ENCODE data around the gene GRSF1. TPM values are rescaled to one million over a fixed set of nuclear protein-coding genes. Genes with fewer than 3 reads are reported as not detected.

Gene GRSF1
- polyA plus RNA-seq, 1 of the 3 experiments (the other 2 are of a cell fraction), result 44.2 TPM

DNA sequence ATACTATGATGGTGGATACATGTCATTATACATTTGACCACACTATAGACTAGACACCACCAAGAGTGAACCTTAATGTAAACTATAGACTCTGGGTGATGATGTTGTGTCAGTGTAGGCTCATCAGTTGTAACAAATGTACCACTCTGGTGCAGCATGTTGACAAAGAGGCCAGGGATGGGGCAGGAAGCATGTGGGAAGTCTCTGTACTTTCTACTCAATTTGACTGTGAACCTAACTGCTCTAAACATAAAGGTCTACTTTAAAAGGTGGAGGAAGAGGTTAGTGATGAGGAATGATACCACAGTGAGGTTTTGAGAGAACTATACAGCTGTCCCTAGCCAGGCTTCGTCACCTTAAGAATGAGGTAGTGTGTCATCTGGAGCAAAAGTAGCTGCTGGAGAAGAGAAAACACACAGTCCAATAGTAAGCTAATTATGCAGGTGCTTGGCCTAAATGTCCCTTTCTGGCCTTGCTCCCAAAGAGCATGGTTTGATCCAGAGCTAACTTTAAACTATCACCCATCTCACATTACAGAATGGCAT, 38.4 kb downstream of the GRSF1 start:
- no peaks in the 10 kb centered on the region for H3K9me3 ChIP-seq

GRCh38 chr4:70793626-70794025, 46.1 kb downstream of the GRSF1 start:
- CTCF ChIA-PET, result interaction anchor here (1.0 kb wide), 1 partner anchor 58 kb away, joined by 3 read pairs; no protein-coding TSS in a partner anchor
- Histone ChIP-seq H3K9ac (no peak overlapping the region), H3K36me3 (replicated peaks in 1 of 2; ENCODE audit: control insufficient read depth in 1 of 2, insufficient read depth in 2 of 2, low read length in 1 of 2) (peaks cover 73 to 75% of the 10 kb centered on the region in 2 experiments)

More for the DNA sequence above, 38.4 kb downstream of the GRSF1 start:
- no peak overlapping the region for H3K27ac ChIP-seq (ENCODE audit: low read depth in 2 of 2, low read length in 1 of 2)
- H3K79me2 ChIP-seq (ENCODE audit: insufficient read depth), result no peaks in the 10 kb centered on the region
- TF ChIP-seq NFIC (IDR thresholded peaks at IDR 0.05; ENCODE audit: borderline replicate concordance) (no peak), SMC3 (IDR thresholded peaks at IDR 0.05; ENCODE audit: low read depth, low read length) (no peak), TAF1 (IDR thresholded peaks at IDR 0.05; ENCODE audit: borderline replicate concordance, low read depth, low read length) (no peak), JUND (IDR thresholded peaks at IDR 0.05) (no peak), ZBTB33 (IDR thresholded peaks at IDR 0.05; ENCODE audit: borderline replicate concordance, low read depth) (no peak)
- H3K4me2 ChIP-seq, result no peak overlapping the region
- no peaks in the 10 kb centered on the region for H3K9me2 ChIP-seq
- H4K20me1 ChIP-seq (ENCODE audit: insufficient read depth), result no peaks in the 10 kb centered on the region
- POLR2A ChIA-PET, result no interaction called here
- no peak for DNase-seq
- H3K27me3 ChIP-seq (ENCODE audit: insufficient read depth), result no peaks in the 10 kb centered on the region
- peaks cover 32 to 55% of the 10 kb centered on the region in 2 experiments for H3K36me3 ChIP-seq (replicated peaks in 1 of 2; ENCODE audit: control insufficient read depth in 1 of 2, insufficient read depth in 2 of 2, low read length in 1 of 2)
- WGBS (ENCODE audit: low lambda C conversion rate), result 95% methylated on average over 1 of the region's 1 CpG
- H3F3A ChIP-seq (replicated peaks; ENCODE audit: insufficient read depth), result no peaks in the 10 kb centered on the region
- no peak overlapping the region for H3K4me3 ChIP-seq (ENCODE audit: low read depth in 2 of 2, low read length in 1 of 2)
- CTCF ChIA-PET, result no interaction called here
- H2AFZ ChIP-seq (ENCODE audit: low read depth), result no peak overlapping the region
- H3K9ac ChIP-seq, result no peak overlapping the region
- H3K4me1 ChIP-seq (ENCODE audit: control insufficient read depth in 1 of 2, insufficient read depth in 2 of 2, low read depth in 1 of 2, low read length in 1 of 2), result no peaks in the 10 kb centered on the region

More at GRCh38 chr4:70793626-70794025, 46.1 kb downstream of the GRSF1 start:
- Histone ChIP-seq H3K27me3 (ENCODE audit: insufficient read depth) (no peaks in the 10 kb centered on the region), H3K4me1 (ENCODE audit: control insufficient read depth in 1 of 2, insufficient read depth in 2 of 2, low read depth in 1 of 2, low read length in 1 of 2) (no peaks in the 10 kb centered on the region; a peak in 1 of 4 replicates), H2AFZ (ENCODE audit: low read depth) (no peak overlapping the region), H3F3A (replicated peaks; ENCODE audit: insufficient read depth) (no peaks in the 10 kb centered on the region), H3K4me2 (no peak overlapping the region), H3K27ac (ENCODE audit: low read depth in 2 of 2, low read length in 1 of 2) (no peak overlapping the region), H3K9me3 (no peaks in the 10 kb centered on the region), H3K9me2 (no peaks in the 10 kb centered on the region), H4K20me1 (ENCODE audit: insufficient read depth) (no peaks in the 10 kb centered on the region), H3K4me3 (ENCODE audit: low read depth in 2 of 2, low read length in 1 of 2) (no peak overlapping the region), H3K79me2 (ENCODE audit: insufficient read depth) (no peaks in the 10 kb centered on the region; the same call in 1 of the 2 replicates)
- POLR2A ChIA-PET, result no interaction called here
- 96% methylated on average over 6 of the region's 6 CpGs for WGBS (ENCODE audit: low lambda C conversion rate)
- no peak for DNase-seq
- no peak for TF ChIP-seq JUND (IDR thresholded peaks at IDR 0.05)
- no peak for TF ChIP-seq EZH2phosphoT487 (IDR thresholded peaks at IDR 0.05; ENCODE audit: borderline replicate concordance, low read depth)
- no peak for TF ChIP-seq USF2 (IDR thresholded peaks at IDR 0.05; ENCODE audit: borderline replicate concordance, low read depth, low read length)
- TF ChIP-seq NFIC (IDR thresholded peaks at IDR 0.05; ENCODE audit: borderline replicate concordance), result no peak
- no peak for TF ChIP-seq RAD21 (IDR thresholded peaks at IDR 0.05; ENCODE audit: low read length)
- no peak for TF ChIP-seq RXRA (IDR thresholded peaks at IDR 0.05; ENCODE audit: borderline replicate concordance, low read depth)
- TF ChIP-seq FOXM1 (IDR thresholded peaks at IDR 0.05; ENCODE audit: low read depth), result no peak
- TF ChIP-seq FOSL2 (IDR thresholded peaks at IDR 0.05; ENCODE audit: borderline replicate concordance, low read depth), result no peak
- no peak for TF ChIP-seq SMC3 (IDR thresholded peaks at IDR 0.05; ENCODE audit: low read depth, low read length)
- TF ChIP-seq, protein P1, sequence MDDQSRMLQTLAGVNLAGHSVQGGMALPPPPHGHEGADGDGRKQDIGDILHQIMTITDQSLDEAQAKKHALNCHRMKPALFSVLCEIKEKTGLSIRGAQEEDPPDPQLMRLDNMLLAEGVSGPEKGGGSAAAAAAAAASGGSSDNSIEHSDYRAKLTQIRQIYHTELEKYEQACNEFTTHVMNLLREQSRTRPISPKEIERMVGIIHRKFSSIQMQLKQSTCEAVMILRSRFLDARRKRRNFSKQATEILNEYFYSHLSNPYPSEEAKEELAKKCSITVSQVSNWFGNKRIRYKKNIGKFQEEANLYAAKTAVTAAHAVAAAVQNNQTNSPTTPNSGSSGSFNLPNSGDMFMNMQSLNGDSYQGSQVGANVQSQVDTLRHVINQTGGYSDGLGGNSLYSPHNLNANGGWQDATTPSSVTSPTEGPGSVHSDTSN (IDR thresholded peaks at IDR 0.05), result no peak
- TF ChIP-seq MEF2A (IDR thresholded peaks at IDR 0.05; ENCODE audit: borderline replicate concordance, low read depth), result no peak
- TF ChIP-seq GABPA (IDR thresholded peaks at IDR 0.05; ENCODE audit: low read depth), result no peak
- TF ChIP-seq TAF1 (IDR thresholded peaks at IDR 0.05; ENCODE audit: borderline replicate concordance, low read depth, low read length), result no peak
- no peak for TF ChIP-seq FOXJ3 (CRISPR knock-in tag; IDR thresholded peaks at IDR 0.05)
- TF ChIP-seq, protein P2, sequence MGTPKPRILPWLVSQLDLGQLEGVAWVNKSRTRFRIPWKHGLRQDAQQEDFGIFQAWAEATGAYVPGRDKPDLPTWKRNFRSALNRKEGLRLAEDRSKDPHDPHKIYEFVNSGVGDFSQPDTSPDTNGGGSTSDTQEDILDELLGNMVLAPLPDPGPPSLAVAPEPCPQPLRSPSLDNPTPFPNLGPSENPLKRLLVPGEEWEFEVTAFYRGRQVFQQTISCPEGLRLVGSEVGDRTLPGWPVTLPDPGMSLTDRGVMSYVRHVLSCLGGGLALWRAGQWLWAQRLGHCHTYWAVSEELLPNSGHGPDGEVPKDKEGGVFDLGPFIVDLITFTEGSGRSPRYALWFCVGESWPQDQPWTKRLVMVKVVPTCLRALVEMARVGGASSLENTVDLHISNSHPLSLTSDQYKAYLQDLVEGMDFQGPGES (IDR thresholded peaks at IDR 0.05; ENCODE audit: low read depth, low read length), result no peak

Data from SK-N-SH (cell line).